ENCODE measurements around the gene FBXO27.

DNA sequence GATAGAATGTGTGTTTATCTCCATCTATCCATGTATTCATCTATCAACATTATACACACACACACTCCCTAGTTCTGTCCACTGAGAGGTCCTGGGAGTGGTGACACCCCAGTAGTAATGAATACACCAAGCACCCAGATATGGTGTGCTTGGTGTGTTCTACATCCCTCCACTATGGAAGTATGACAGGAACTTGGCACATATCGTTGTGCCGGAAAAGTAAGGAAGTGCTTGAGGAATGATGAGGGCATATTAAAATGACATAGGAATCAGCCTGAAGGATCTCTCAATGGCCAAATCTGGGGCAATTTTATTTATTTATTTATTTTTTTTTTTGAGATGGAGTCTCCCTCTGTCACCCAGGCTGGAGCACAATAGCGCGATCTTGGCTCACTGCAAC lies 28.6 kb downstream of the FBXO27 start:
- TF ChIP-seq POLR2A (IDR thresholded peaks at IDR 0.05; ENCODE audit: low read depth, low read length) (no peak), POLR2AphosphoS5 (IDR thresholded peaks at IDR 0.05; ENCODE audit: low read depth, low read length) (no peak)

All from GM12892 (cell line).